Stomach (tissue), 9 donors: ENCODE measurements around the gene SYNE2. TPM values are rescaled to one million over a fixed set of nuclear protein-coding genes. Genes with fewer than 3 reads are reported as not detected.

Source experiments
- DNase-seq, 2 donors: peaks; one replicate each; pipeline versions ENCODE4 v3.0.0 to v3.0.0-alpha.2; 2013 to 2019
- H3K27ac ChIP-seq, 5 donors: fragments of 200-600 bp in 4 of 5; sonication (generic) in 4 of 5; one replicate each; pipeline ENCODE4 v1.5.1; 2013 to 2019; ENCODE audit warnings: mild to moderate bottlenecking in 1 of 5, moderate library complexity in 1 of 5
- H3K27me3 ChIP-seq, 3 donors: fragments of 200-600 bp; sonication (generic); one replicate each; pipeline ENCODE4 v1.5.1; 2017 to 2019; ENCODE audit warnings: mixed run types in 1 of 3
- H3K36me3 ChIP-seq, 4 donors: fragments of 200-600 bp; sonication (generic); 1 replicate in 3 of 4; 2 replicates in 1 of 4; pipeline ENCODE4 v1.5.1; 2016 to 2019
- H3K4me1 ChIP-seq, 4 donors: fragments of 200-600 bp; sonication (generic); one replicate each; pipeline ENCODE4 v1.5.1; 2016 to 2019
- H3K4me3 ChIP-seq, 4 donors: fragments of 200-600 bp; sonication (generic) in 3 of 4; one replicate each; pipeline ENCODE4 v1.5.1; 2016 to 2019; ENCODE audit warnings: mild to moderate bottlenecking in 1 of 4
- H3K9me3 ChIP-seq, 4 donors: fragments of 200-600 bp; sonication (generic); one replicate each; pipeline ENCODE4 v1.5.1; 2016 to 2019
- CTCF ChIP-seq, 7 experiments: fragments of 450-650 bp in 4 of 7; fragments of 200-600 bp in 3 of 7; sonication (generic) in 3 of 7; IDR thresholded peaks; one replicate each; pipeline ENCODE4 v1.5.1; 2016 to 2019; ENCODE audit warnings: antibody characterized with exemption in 7 of 7, control low read depth in 2 of 7, mild to moderate bottlenecking in 1 of 7
- EP300 ChIP-seq: sonication (generic); formaldehyde crosslinking; IDR thresholded peaks from one replicate; pipeline ENCODE4 v1.6.1; 2017; ENCODE audit warnings: antibody characterized with exemption
- POLR2A ChIP-seq, 4 donors: fragments of 450-650 bp; IDR thresholded peaks; one replicate each; pipeline ENCODE4 v1.6.1; 2016; ENCODE audit warnings: antibody characterized with exemption in 4 of 4, control low read depth in 2 of 4, mild to moderate bottlenecking in 1 of 4, moderate library complexity in 1 of 4
- POLR2AphosphoS5 ChIP-seq, 3 donors: sonication (generic); formaldehyde crosslinking; IDR thresholded peaks; one replicate each; pipeline ENCODE4 v1.6.1; 2016; ENCODE audit warnings: antibody characterized with exemption in 3 of 3
- WGBS, 5 donors: extraction: QIAGEN DNeasy Blood & Tissue Kit in 3 of 5; methylation state at CpG; one replicate each; pipeline versions ENCODE4 v1.1.5 to v1.1.7; 2013 to 2018; 5-methylcytosine and 5-hydroxymethylcytosine counted together
- intact Hi-C: fragments of 100-400 bp; cut with DNase I; formaldehyde crosslinking; loops from one replicate; pipeline ENCODE4 v1.15.1; 2023; ENCODE audit warnings: low total_unique reads
- polyA plus RNA-seq, 3 donors: library from polyadenylated mRNA; stranded (reverse); fragments of 200-250 nt; gene quantifications; one replicate each; pipeline ENCODE4 v1.2.3, GENCODE V29; 2013
- total RNA-seq, 5 donors: library from RNA; depleted of rRNA; stranded (reverse); fragments of >200 nt; gene quantifications; one replicate each; pipeline versions ENCODE4 v1.1.0 to v1.2.3, GENCODE V29; 2014 to 2016
- donor health status: healthy with polysubstance abuse.
- donor health status: Bipolar disorder and iron deficiency.
- donor health status: healthy.

Gene SYNE2
- total and polyA plus RNA-seq, 8 donors: 14.4 to 280 (median 120) TPM

GRCh38 chr14:63890553-63890952, 37.7 kb downstream of the SYNE2 start:
- Histone ChIP-seq H3K4me3 (no peak overlapping the region), H3K4me1 (peaks cover 31 to 50% (median 40%) of the 10 kb centered on the region in 4 donors), H3K36me3 (no peaks in the 10 kb centered on the region), H3K27me3 (no peaks in the 10 kb centered on the region), H3K27ac (peak overlapping the region in 4 of 5 donors; percentile 18 to 85 (median 46)), H3K9me3 (no peaks in the 10 kb centered on the region)
- no peak for TF ChIP-seq EP300
- no peak for TF ChIP-seq POLR2AphosphoS5 (IDR thresholded peaks at IDR 0.05)
- no peak for TF ChIP-seq POLR2A (IDR thresholded peaks at IDR 0.05)
- TF ChIP-seq CTCF (IDR thresholded peaks at IDR 0.05): no peak
- intact Hi-C loops: no loop called here
- peak in 1 of 2 donors; percentile 41 for DNase-seq
- WGBS, 5 donors: 48 to 79% (median 63%) methylated on average over 1 of the region's 1 CpG

- DNase-seq: peak in 1 of 2 donors; percentile 78
- no peaks in the 10 kb centered on the region for H3K27me3 ChIP-seq
- H3K36me3 ChIP-seq: no peaks in the 10 kb centered on the region
- 22 to 31% (median 24%) methylated on average over 10 of the region's 10 CpGs for WGBS, 5 donors
- H3K4me3 ChIP-seq: no peak overlapping the region
- intact Hi-C loops: no loop called here
- no peaks in the 10 kb centered on the region for H3K9me3 ChIP-seq
- H3K27ac ChIP-seq: peak overlapping the region in 4 of 5 donors; percentile 18 to 85 (median 46)
- peaks cover 37 to 57% (median 48%) of the 10 kb centered on the region in 4 donors for H3K4me1 ChIP-seq
- TF ChIP-seq POLR2AphosphoS5 (IDR thresholded peaks at IDR 0.05) (no peak), POLR2A (IDR thresholded peaks at IDR 0.05) (no peak), EP300 (no peak), CTCF (IDR thresholded peaks at IDR 0.05) (no peak)
These were observed 38.6 kb downstream of the SYNE2 start for GRCh38 chr14:63891148-63891975.

- no peak for DNase-seq
- intact Hi-C loops: no loop called here
- no peaks in the 10 kb centered on the region for H3K27me3 ChIP-seq
- no peak for TF ChIP-seq POLR2AphosphoS5 (IDR thresholded peaks at IDR 0.05)
- no peak for TF ChIP-seq CTCF (IDR thresholded peaks at IDR 0.05)
- TF ChIP-seq POLR2A (IDR thresholded peaks at IDR 0.05): no peak
- TF ChIP-seq EP300: no peak
- no peak overlapping the region for H3K4me3 ChIP-seq
- no peaks in the 10 kb centered on the region for H3K9me3 ChIP-seq
- peaks cover 44 to 66% (median 55%) of the 10 kb centered on the region in 4 donors for H3K4me1 ChIP-seq
- WGBS, 5 donors: 59 to 73% (median 63%) methylated on average over 2 of the region's 2 CpGs
- no peaks in the 10 kb centered on the region for H3K36me3 ChIP-seq
- peak overlapping the region in 3 of 5 donors; percentile 2 to 85 (median 65) for H3K27ac ChIP-seq
These were observed 39.5 kb downstream of the SYNE2 start for GRCh38 chr14:63892265-63892664.

GRCh38 chr14:63893701-63894458, 41.1 kb downstream of the SYNE2 start:
- TF ChIP-seq POLR2AphosphoS5 (IDR thresholded peaks at IDR 0.05): peak in 2 of 3 donors; percentile 31 to 73
- no peak for TF ChIP-seq EP300
- intact Hi-C loops: no loop called here
- peak; percentile 29 to 83 for DNase-seq
- Histone ChIP-seq H3K4me3 (no peak overlapping the region), H3K4me1 (peaks cover 45 to 78% (median 65%) of the 10 kb centered on the region in 4 donors), H3K27ac (peak overlapping the region in 4 of 5 donors; percentile 50 to 85 (median 70)), H3K36me3 (no peaks in the 10 kb centered on the region), H3K9me3 (no peaks in the 10 kb centered on the region), H3K27me3 (no peaks in the 10 kb centered on the region)
- 21 to 37% (median 35%) methylated on average over 5 of the region's 5 CpGs for WGBS, 5 donors
